Measurements from ENCODE around the gene OR2AT4. TPM values are rescaled to one million over a fixed set of nuclear protein-coding genes. Genes with fewer than 3 reads are reported as not detected.

The OR2AT4 gene
- total and polyA plus RNA-seq, 2 of the 4 experiments (the other 2 are of a cell fraction), result not detected

DNA sequence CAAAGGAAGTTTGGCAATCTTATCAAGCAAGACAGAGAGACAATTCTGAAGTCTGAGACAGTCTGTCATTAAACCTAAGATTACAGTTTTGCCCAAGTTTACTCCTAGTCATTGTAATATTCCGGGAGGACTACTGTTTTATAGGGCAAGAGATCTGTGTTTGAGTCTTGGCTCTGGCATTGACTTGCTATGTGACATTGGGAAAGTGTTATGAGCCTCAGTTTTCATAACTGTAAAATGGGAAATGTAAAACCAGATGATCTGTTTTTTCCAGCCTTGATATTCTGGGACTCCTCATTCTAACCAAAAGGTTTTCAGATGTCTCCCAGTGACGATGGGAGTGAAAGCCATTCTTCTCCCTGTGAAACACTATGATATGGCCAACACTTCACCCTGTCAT, 29.9 kb upstream of the OR2AT4 start:
- Histone ChIP-seq H2BK15ac (ENCODE audit: low read depth, low read length) (no peak overlapping the region), H3K36me3 (ENCODE audit: control insufficient read depth, insufficient read depth, low read length) (no peaks in the 10 kb centered on the region), H3K56ac (ENCODE audit: extremely low read depth, insufficient read depth, low read length) (no peak overlapping the region), H2AK5ac (ENCODE audit: low read depth, low read length) (no peak overlapping the region), H3K4me2 (ENCODE audit: low read depth, low read length) (no peak overlapping the region), H2BK5ac (ENCODE audit: low read depth, low read length, poor library complexity, severe bottlenecking) (no peak overlapping the region), H3K23ac (ENCODE audit: low read depth, low read length) (no peak overlapping the region), H4K91ac (ENCODE audit: insufficient read depth, low read depth, low read length) (no peak overlapping the region), H3K9me1 (ENCODE audit: insufficient read depth, low read length) (no peaks in the 10 kb centered on the region), H2AFZ (replicated peaks; ENCODE audit: low read length, poor library complexity) (no peak overlapping the region), H2BK20ac (ENCODE audit: low read depth, low read length) (no peak overlapping the region), H3K79me1 (ENCODE audit: low read depth in 1 of 2, low read length in 2 of 2) (no peaks in the 10 kb centered on the region), H2AK9ac (replicated peaks; ENCODE audit: low read depth, low read length, poor library complexity) (no peak overlapping the region), H2BK120ac (ENCODE audit: low read depth, low read length) (no peak overlapping the region), H4K5ac (ENCODE audit: low read depth, low read length) (no peak overlapping the region), H4K20me1 (ENCODE audit: insufficient read depth, low read length) (no peaks in the 10 kb centered on the region), H3K27me3 (ENCODE audit: control insufficient read depth, insufficient read depth, low read length) (peaks cover 13% of the 10 kb centered on the region), H3K14ac (replicated peaks; ENCODE audit: low read depth, low read length) (no peak overlapping the region), H4K8ac (ENCODE audit: low read depth in 2 of 2, low read length in 2 of 2) (no peak overlapping the region), H3K27ac (ENCODE audit: insufficient read depth, low read length) (no peak overlapping the region), H3K9ac (ENCODE audit: low read depth, low read length) (no peak overlapping the region), H3K9me3 (ENCODE audit: control insufficient read depth, insufficient read depth, low read length) (0 out of 2 replicates have a peak, but pooled peaks cover 2% of the 10 kb centered on the region), H3K18ac (ENCODE audit: low read depth, low read length) (no peak overlapping the region), H3K4me3 (ENCODE audit: insufficient read depth, low read depth, low read length) (no peak overlapping the region), H3K4me1 (ENCODE audit: control insufficient read depth, insufficient read depth, low read length) (no peaks in the 10 kb centered on the region), H3K4ac (ENCODE audit: low read depth, low read length) (no peak overlapping the region)
- DNase-seq (no peak), ATAC-seq (ENCODE audit: low read depth) (no peak)
- TF ChIP-seq MAZ (IDR thresholded peaks at IDR 0.05; ENCODE audit: borderline replicate concordance, low read depth, low read length) (no peak), RFX5 (IDR thresholded peaks at IDR 0.05; ENCODE audit: low read depth, low read length) (no peak), SMC3 (IDR thresholded peaks at IDR 0.05; ENCODE audit: low read depth, low read length) (no peak), CEBPB (IDR thresholded peaks at IDR 0.05; ENCODE audit: low read depth, low read length) (no peak), BHLHE40 (IDR thresholded peaks at IDR 0.05; ENCODE audit: low read depth, low read length) (no peak), FOS (IDR thresholded peaks at IDR 0.05; ENCODE audit: low read depth, low read length) (no peak), POLR2A (IDR thresholded peaks at IDR 0.05; ENCODE audit: low read depth, low read length) (no peak), MAFK (IDR thresholded peaks at IDR 0.05; ENCODE audit: low read depth, low read length) (no peak), RCOR1 (IDR thresholded peaks at IDR 0.05; ENCODE audit: insufficient replicate concordance, low read length) (no peak), RAD21 (IDR thresholded peaks at IDR 0.05; ENCODE audit: low read length) (no peak), CHD1 (IDR thresholded peaks at IDR 0.05; ENCODE audit: low read depth, low read length) (no peak), NFE2L2 (IDR thresholded peaks at IDR 0.05; ENCODE audit: low read depth, low read length) (no peak), MXI1 (IDR thresholded peaks at IDR 0.05; ENCODE audit: borderline replicate concordance, low read depth, low read length) (no peak)
- TF ChIP-seq, protein P1, sequence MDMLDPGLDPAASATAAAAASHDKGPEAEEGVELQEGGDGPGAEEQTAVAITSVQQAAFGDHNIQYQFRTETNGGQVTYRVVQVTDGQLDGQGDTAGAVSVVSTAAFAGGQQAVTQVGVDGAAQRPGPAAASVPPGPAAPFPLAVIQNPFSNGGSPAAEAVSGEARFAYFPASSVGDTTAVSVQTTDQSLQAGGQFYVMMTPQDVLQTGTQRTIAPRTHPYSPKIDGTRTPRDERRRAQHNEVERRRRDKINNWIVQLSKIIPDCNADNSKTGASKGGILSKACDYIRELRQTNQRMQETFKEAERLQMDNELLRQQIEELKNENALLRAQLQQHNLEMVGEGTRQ (IDR thresholded peaks at IDR 0.05; ENCODE audit: low read depth, low read length), result no peak
- TF ChIP-seq, protein P2, sequence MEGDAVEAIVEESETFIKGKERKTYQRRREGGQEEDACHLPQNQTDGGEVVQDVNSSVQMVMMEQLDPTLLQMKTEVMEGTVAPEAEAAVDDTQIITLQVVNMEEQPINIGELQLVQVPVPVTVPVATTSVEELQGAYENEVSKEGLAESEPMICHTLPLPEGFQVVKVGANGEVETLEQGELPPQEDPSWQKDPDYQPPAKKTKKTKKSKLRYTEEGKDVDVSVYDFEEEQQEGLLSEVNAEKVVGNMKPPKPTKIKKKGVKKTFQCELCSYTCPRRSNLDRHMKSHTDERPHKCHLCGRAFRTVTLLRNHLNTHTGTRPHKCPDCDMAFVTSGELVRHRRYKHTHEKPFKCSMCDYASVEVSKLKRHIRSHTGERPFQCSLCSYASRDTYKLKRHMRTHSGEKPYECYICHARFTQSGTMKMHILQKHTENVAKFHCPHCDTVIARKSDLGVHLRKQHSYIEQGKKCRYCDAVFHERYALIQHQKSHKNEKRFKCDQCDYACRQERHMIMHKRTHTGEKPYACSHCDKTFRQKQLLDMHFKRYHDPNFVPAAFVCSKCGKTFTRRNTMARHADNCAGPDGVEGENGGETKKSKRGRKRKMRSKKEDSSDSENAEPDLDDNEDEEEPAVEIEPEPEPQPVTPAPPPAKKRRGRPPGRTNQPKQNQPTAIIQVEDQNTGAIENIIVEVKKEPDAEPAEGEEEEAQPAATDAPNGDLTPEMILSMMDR (conservative IDR thresholded peaks at IDR 0.05; ENCODE audit: low read depth, low read length), result no peak
- TF ChIP-seq, protein P3, sequence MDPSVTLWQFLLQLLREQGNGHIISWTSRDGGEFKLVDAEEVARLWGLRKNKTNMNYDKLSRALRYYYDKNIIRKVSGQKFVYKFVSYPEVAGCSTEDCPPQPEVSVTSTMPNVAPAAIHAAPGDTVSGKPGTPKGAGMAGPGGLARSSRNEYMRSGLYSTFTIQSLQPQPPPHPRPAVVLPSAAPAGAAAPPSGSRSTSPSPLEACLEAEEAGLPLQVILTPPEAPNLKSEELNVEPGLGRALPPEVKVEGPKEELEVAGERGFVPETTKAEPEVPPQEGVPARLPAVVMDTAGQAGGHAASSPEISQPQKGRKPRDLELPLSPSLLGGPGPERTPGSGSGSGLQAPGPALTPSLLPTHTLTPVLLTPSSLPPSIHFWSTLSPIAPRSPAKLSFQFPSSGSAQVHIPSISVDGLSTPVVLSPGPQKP (IDR thresholded peaks at IDR 0.05; ENCODE audit: borderline replicate concordance, low read depth, low read length), result no peak
- dilution Hi-C loops (cut with HindIII; ENCODE audit: low sequenced_read_pairs, unreplicated experiment), result no loop called here
- ChIA-PET POLR2A (ENCODE audit: unreplicated experiment) (no interaction called here), CTCF (interaction anchor here (1.0 to 1.1 kb wide), 2 partner anchors 14 to 15 kb away, joined by 3 read pairs; no protein-coding TSS in a partner anchor)
- intact Hi-C loops (cut with micrococcal nuclease), result no loop called here
- no TSS peak for BruUV-seq (replicated peaks)
- in situ Hi-C loops (cut with MboI; ENCODE audit: low sequenced_read_pairs), result no loop called here
- WGBS, 2 experiments (ENCODE audit: extremely low coverage in 2 of 2, insufficient read length in 1 of 2), result no CpG with 5 or more reads among the region's 2 CpGs

All from IMR-90 (cell line).